H9 (cell line): ENCODE measurements around the gene ZNF70. TPM values are rescaled to one million over a fixed set of nuclear protein-coding genes. Genes with fewer than 3 reads are reported as not detected.

Experiments used
- DNase-seq: peaks from one replicate; pipeline ENCODE4 v3.0.0-alpha.2; 2017
- H2AFZ ChIP-seq: one replicate; pipeline ENCODE4 v1.6.1; 2013; ENCODE audit warnings: mild to moderate bottlenecking, low read length, control low read depth, moderate library complexity
- H2AK5ac ChIP-seq: 2 replicates; pipeline ENCODE4 v1.6.1; 2013; ENCODE audit warnings: low read length, control low read depth, mixed read lengths; ENCODE audit not compliant: insufficient read length
- H2BK120ac ChIP-seq: one replicate; pipeline ENCODE4 v1.6.1; 2013; ENCODE audit warnings: low read depth, mild to moderate bottlenecking, low read length, control low read depth, inconsistent platforms; ENCODE audit not compliant: poor library complexity, severe bottlenecking
- H2BK12ac ChIP-seq: 2 replicates; pipeline ENCODE4 v1.6.1; 2013; ENCODE audit warnings: low read length, control low read depth, mixed read lengths, low read depth; ENCODE audit not compliant: insufficient read length
- H2BK15ac ChIP-seq: 2 replicates; pipeline ENCODE4 v1.6.1; 2013; ENCODE audit warnings: low read depth, low read length, control low read depth
- H2BK20ac ChIP-seq: one replicate; pipeline ENCODE4 v1.6.1; 2013; ENCODE audit warnings: low read depth, mild to moderate bottlenecking, low read length, control low read depth, inconsistent platforms; ENCODE audit not compliant: poor library complexity, severe bottlenecking
- H2BK5ac ChIP-seq: 2 replicates; pipeline ENCODE4 v1.6.1; 2013; ENCODE audit warnings: low read length, control low read depth, mixed read lengths; ENCODE audit not compliant: insufficient read length
- H3K14ac ChIP-seq: 2 replicates; pipeline ENCODE4 v1.6.1; 2013; ENCODE audit warnings: low read length, control low read depth; ENCODE audit not compliant: insufficient read depth
- H3K18ac ChIP-seq: 2 replicates; pipeline ENCODE4 v1.6.1; 2013; ENCODE audit warnings: low read depth, mild to moderate bottlenecking, mixed read lengths, low read length, control low read depth; ENCODE audit not compliant: insufficient read length
- H3K23ac ChIP-seq: 2 replicates; pipeline ENCODE4 v1.6.1; 2013; ENCODE audit warnings: low read length, control low read depth, mixed read lengths, low read depth; ENCODE audit not compliant: insufficient read length
- H3K23me2 ChIP-seq: 2 replicates; pipeline ENCODE4 v1.6.1; 2013; ENCODE audit warnings: low read depth, mild to moderate bottlenecking, mixed read lengths, low read length, control low read depth; ENCODE audit not compliant: insufficient read length, poor library complexity, severe bottlenecking
- H3K27ac ChIP-seq: 2 replicates; pipeline ENCODE4 v1.5.1; 2013; ENCODE audit warnings: low read length, control low read depth, mixed read lengths, low read depth; ENCODE audit not compliant: insufficient read length
- H3K27me3 ChIP-seq: 2 replicates; pipeline ENCODE4 v1.6.1; 2013; ENCODE audit warnings: low read length, control low read depth, inconsistent platforms; ENCODE audit not compliant: insufficient read depth
- H3K4ac ChIP-seq: 2 replicates; pipeline ENCODE4 v1.6.1; 2013; ENCODE audit warnings: low read depth, mild to moderate bottlenecking, control low read depth, inconsistent platforms, low read length, moderate library complexity
- H3K4me1 ChIP-seq: 2 replicates; pipeline ENCODE4 v1.6.1; 2013; ENCODE audit warnings: low read length, control low read depth, inconsistent platforms; ENCODE audit not compliant: insufficient read depth
- H3K4me2 ChIP-seq: 2 replicates; pipeline ENCODE4 v1.6.1; 2013; ENCODE audit warnings: low read length, control low read depth, mixed read lengths; ENCODE audit not compliant: insufficient read length, insufficient read depth
- H3K56ac ChIP-seq: 2 replicates; pipeline ENCODE4 v1.6.1; 2013; ENCODE audit warnings: low read depth, mild to moderate bottlenecking, mixed read lengths, low read length, control low read depth; ENCODE audit not compliant: insufficient read length
- H3K79me1 ChIP-seq: 2 replicates; pipeline ENCODE4 v1.6.1; 2013; ENCODE audit warnings: low read depth, mild to moderate bottlenecking, moderate library complexity, low read length, control low read depth, inconsistent platforms; ENCODE audit not compliant: insufficient read depth, poor library complexity, severe bottlenecking
- H3K79me2 ChIP-seq: 2 replicates; pipeline ENCODE4 v1.6.1; 2013; ENCODE audit warnings: low read length, control low read depth, inconsistent platforms; ENCODE audit not compliant: insufficient read depth
- H3K9ac ChIP-seq: 2 replicates; pipeline ENCODE4 v1.6.1; 2013; ENCODE audit warnings: low read length, control low read depth, mixed read lengths; ENCODE audit not compliant: insufficient read length; ENCODE audit errors: extremely low read depth
- H3K9me3 ChIP-seq: one replicate; pipeline ENCODE4 v1.6.1; 2013; ENCODE audit warnings: low read depth, low read length, inconsistent platforms; ENCODE audit not compliant: control insufficient read depth
- H3T11ph ChIP-seq: one replicate; pipeline ENCODE4 v1.6.1; 2013; ENCODE audit warnings: mild to moderate bottlenecking, low read length, control low read depth, inconsistent platforms
- H4K20me1 ChIP-seq: one replicate; pipeline ENCODE4 v1.6.1; 2013; ENCODE audit not compliant: control insufficient read depth, insufficient read length, insufficient read depth
- H4K5ac ChIP-seq: 2 replicates; pipeline ENCODE4 v1.6.1; 2013; ENCODE audit warnings: low read depth, mild to moderate bottlenecking, mixed read lengths, low read length, control low read depth; ENCODE audit not compliant: insufficient read length
- H4K8ac ChIP-seq: replicated peaks from 2 replicates; pipeline ENCODE4 v1.6.1; 2013; ENCODE audit warnings: low read length, control low read depth, mixed read lengths, low read depth; ENCODE audit not compliant: insufficient read length
- H4K91ac ChIP-seq: 2 replicates; pipeline ENCODE4 v1.6.1; 2013; ENCODE audit warnings: low read depth, mild to moderate bottlenecking, moderate library complexity, mixed read lengths, low read length, control low read depth; ENCODE audit not compliant: insufficient read length
- H3K27ac Mint-ChIP-seq, 3 experiments: 2 replicates in 2 of 3; 3 replicates in 1 of 3; pipeline ENCODE4 v1.8.0; 2020 to 2021; ENCODE audit warnings: mixed read lengths in 3 of 3, mild to moderate bottlenecking in 1 of 3, moderate library complexity in 1 of 3
- H3K27me3 Mint-ChIP-seq: 2 replicates; pipeline ENCODE4 v1.8.0; 2021; ENCODE audit warnings: low read depth, mild to moderate bottlenecking, moderate library complexity, mixed read lengths
- H3K36me3 Mint-ChIP-seq, 3 experiments: 2 replicates in 2 of 3; 3 replicates in 1 of 3; pipeline ENCODE4 v1.8.0; 2020 to 2021; ENCODE audit warnings: low read depth in 3 of 3, mixed read lengths in 3 of 3; ENCODE audit not compliant: insufficient read depth in 1 of 3
- H3K4me1 Mint-ChIP-seq, 2 experiments: 2 replicates each; pipeline ENCODE4 v1.8.0; 2020; ENCODE audit warnings: mixed read lengths in 2 of 2
- H3K4me3 Mint-ChIP-seq, 2 experiments: 2 replicates in 1 of 2; 3 replicates in 1 of 2; pipeline ENCODE4 v1.8.0; 2020 to 2021; ENCODE audit warnings: mild to moderate bottlenecking in 2 of 2, mixed read lengths in 2 of 2, moderate library complexity in 1 of 2
- H3K9me3 Mint-ChIP-seq, 2 experiments: 2 replicates in 1 of 2; 3 replicates in 1 of 2; pipeline ENCODE4 v1.8.0; 2020; ENCODE audit warnings: mild to moderate bottlenecking in 2 of 2, mixed read lengths in 2 of 2, moderate library complexity in 1 of 2
- CTCF ChIP-seq: fragments of 200-600 bp; sonication (generic); conservative IDR thresholded peaks from 3 replicates; pipeline ENCODE4 v1.8.0; 2021; ENCODE audit warnings: antibody characterized with exemption, mild to moderate bottlenecking
- WGBS: extraction: QIAGEN DNeasy Blood & Tissue Kit; methylation state at CpG from one replicate; pipeline ENCODE4 v1.1.7; 2013; ENCODE audit warnings: missing lambda C conversion rate, low lambda C conversion rate, mixed read lengths; ENCODE audit not compliant: insufficient read length; ENCODE audit errors: extremely low coverage; 5-methylcytosine and 5-hydroxymethylcytosine counted together
- total RNA-seq: library from RNA; stranded (reverse); gene quantifications from 2 replicates; pipeline ENCODE4 v1.2.1, GENCODE V29; 2021

Gene ZNF70
- total RNA-seq, 1 experiment from 2014 or later = 3.5 TPM

- no peak overlapping the region for H3K23ac ChIP-seq
- no peak overlapping the region for H3K56ac ChIP-seq
- no peaks in the 10 kb centered on the region for H3K9me3 ChIP-seq
- no peak overlapping the region for H2AFZ ChIP-seq
- no peak overlapping the region for H3K4me2 ChIP-seq
- DNase-seq = no peak
- H2BK20ac ChIP-seq = no peak overlapping the region
- no peak overlapping the region for H2BK120ac ChIP-seq
- Mint-ChIP-seq H3K27ac (no peak overlapping the region), H3K9me3 (no peaks in the 10 kb centered on the region; a peak in 1 of 5 replicates), H3K27me3 (peaks cover 4% of the 10 kb centered on the region), H3K36me3 (peaks cover 8 to 11% (median 10%) of the 10 kb centered on the region in 3 experiments), H3K4me1 (peaks cover 0 to 6% of the 10 kb centered on the region in 2 experiments; a peak in 2 of 4 replicates), H3K4me3 (0 out of 5 replicates have a peak overlapping the region, but pooled peaks of 1 of the 2 experiments have one; percentile 38)
- no peak overlapping the region for H2BK5ac ChIP-seq
- H2AK5ac ChIP-seq = no peak overlapping the region
- H3K27me3 ChIP-seq = no peaks in the 10 kb centered on the region
- H3K79me1 ChIP-seq = no peaks in the 10 kb centered on the region
- H3K27ac ChIP-seq = no peak overlapping the region
- H4K5ac ChIP-seq = no peak overlapping the region
- H2BK15ac ChIP-seq = no peak overlapping the region
- peaks cover 3% of the 10 kb centered on the region for H3K23me2 ChIP-seq
- H3K4ac ChIP-seq = no peak overlapping the region
- H3K9ac ChIP-seq = no peak overlapping the region
- no peaks in the 10 kb centered on the region for H3K79me2 ChIP-seq
- no peak overlapping the region for H4K8ac ChIP-seq
- H4K20me1 ChIP-seq = no peaks in the 10 kb centered on the region
- H4K91ac ChIP-seq = no peak overlapping the region
- H3K18ac ChIP-seq = no peak overlapping the region
- no peak overlapping the region for H3K14ac ChIP-seq
- TF ChIP-seq CTCF = no peak
- no peak overlapping the region for H3T11ph ChIP-seq
- H2BK12ac ChIP-seq = no peak overlapping the region
- no peaks in the 10 kb centered on the region for H3K4me1 ChIP-seq
- no CpG with 5 or more reads among the region's 17 CpGs for WGBS
Observed at GRCh38 chr22:23718371-23719165, 32.3 kb downstream of the ZNF70 start.
